IMR-90 (cell line): ENCODE measurements around the gene TTC28. TPM values are rescaled to one million over a fixed set of nuclear protein-coding genes. Genes with fewer than 3 reads are reported as not detected.

Experiments used
- ATAC-seq: fragments of 200-7000 bp; cut with Tn5 transposase; 2 replicates; pipeline ENCODE4 v1.9.1; 2020; ENCODE audit warnings: low read depth, mild to moderate bottlenecking, moderate library complexity
- BruUV-seq: library from RNA; stranded (reverse); fragments of 400-500 nt; replicated peaks from 2 replicates; lab custom pipeline; 2021; lab: Mats Ljungman, UMichigan
- CTCF ChIA-PET: fragments of 300-600 bp; formaldehyde crosslinking; extraction: SDS; loops from one replicate; lab custom pipeline; 2021; ENCODE audit warnings: antibody characterized with exemption; lab: Yijun Ruan, JAX
- POLR2A ChIA-PET: fragments of 300-600 bp; sonication (Branson Sonifier 250); formaldehyde crosslinking; loops from one replicate; lab custom pipeline; 2022; ENCODE audit warnings: antibody characterized with exemption; ENCODE audit not compliant: unreplicated experiment; lab: Charles Lee
- DNase-seq: peaks from one replicate; pipeline ENCODE4 v3.0.0; 2013
- H2AFZ ChIP-seq: replicated peaks from 2 replicates; pipeline ENCODE3; 2013; ENCODE audit warnings: low read length, mild to moderate bottlenecking; ENCODE audit not compliant: poor library complexity
- H2AK5ac ChIP-seq: 2 replicates; pipeline ENCODE4 v1.6.1; 2013; ENCODE audit warnings: low read depth, low read length, inconsistent platforms
- H2AK9ac ChIP-seq: replicated peaks from 2 replicates; pipeline ENCODE3; 2013; ENCODE audit warnings: mild to moderate bottlenecking, low read depth, low read length, moderate library complexity; ENCODE audit not compliant: poor library complexity
- H2BK120ac ChIP-seq: 2 replicates; pipeline ENCODE4 v1.6.1; 2013; ENCODE audit warnings: low read depth, low read length, inconsistent platforms
- H2BK15ac ChIP-seq: 3 replicates; pipeline ENCODE4 v1.6.1; 2013; ENCODE audit warnings: low read depth, low read length, inconsistent platforms
- H2BK20ac ChIP-seq: 2 replicates; pipeline ENCODE4 v1.6.1; 2013; ENCODE audit warnings: low read depth, mild to moderate bottlenecking, inconsistent platforms, low read length, moderate library complexity
- H2BK5ac ChIP-seq: 2 replicates; pipeline ENCODE4 v1.6.1; 2013; ENCODE audit warnings: mild to moderate bottlenecking, low read depth, low read length, inconsistent platforms; ENCODE audit not compliant: poor library complexity, severe bottlenecking
- H3K14ac ChIP-seq: replicated peaks from 2 replicates; pipeline ENCODE4 v1.6.1; 2013; ENCODE audit warnings: low read depth, low read length, inconsistent platforms
- H3K18ac ChIP-seq: 2 replicates; pipeline ENCODE4 v1.6.1; 2013; ENCODE audit warnings: low read depth, low read length, control low read depth
- H3K23ac ChIP-seq: 2 replicates; pipeline ENCODE4 v1.6.1; 2013; ENCODE audit warnings: low read depth, low read length, inconsistent platforms
- H3K27ac ChIP-seq: 2 replicates; pipeline ENCODE4 v1.5.1; 2013; ENCODE audit warnings: mild to moderate bottlenecking, control low read depth, low read length; ENCODE audit not compliant: insufficient read depth
- H3K27me3 ChIP-seq: 2 replicates; pipeline ENCODE4 v1.6.1; 2013; ENCODE audit warnings: low read length; ENCODE audit not compliant: control insufficient read depth, insufficient read depth
- H3K36me3 ChIP-seq: 2 replicates; pipeline ENCODE4 v1.6.1; 2013; ENCODE audit warnings: low read length, mixed read lengths; ENCODE audit not compliant: control insufficient read depth, insufficient read depth
- H3K4ac ChIP-seq: 2 replicates; pipeline ENCODE4 v1.6.1; 2013; ENCODE audit warnings: low read depth, low read length, inconsistent platforms
- H3K4me1 ChIP-seq: 2 replicates; pipeline ENCODE4 v1.6.1; 2013; ENCODE audit warnings: low read length, mixed read lengths; ENCODE audit not compliant: control insufficient read depth, insufficient read depth
- H3K4me2 ChIP-seq: 2 replicates; pipeline ENCODE4 v1.6.1; 2013; ENCODE audit warnings: low read depth, mild to moderate bottlenecking, control low read depth, low read length, moderate library complexity
- H3K4me3 ChIP-seq: 2 replicates; pipeline ENCODE4 v1.5.1; 2013; ENCODE audit warnings: low read depth, mild to moderate bottlenecking, control low read depth, low read length, moderate library complexity; ENCODE audit not compliant: insufficient read depth
- H3K56ac ChIP-seq: 2 replicates; pipeline ENCODE4 v1.6.1; 2013; ENCODE audit warnings: low read length, inconsistent platforms; ENCODE audit not compliant: insufficient read depth; ENCODE audit errors: extremely low read depth
- H3K79me1 ChIP-seq, 2 experiments: 2 replicates each; pipeline ENCODE4 v1.6.1; 2013; ENCODE audit warnings: low read length in 2 of 2, inconsistent platforms in 1 of 2, low read depth in 1 of 2
- H3K9ac ChIP-seq: 2 replicates; pipeline ENCODE4 v1.6.1; 2013; ENCODE audit warnings: low read depth, low read length, control low read depth
- H3K9me1 ChIP-seq: 2 replicates; pipeline ENCODE4 v1.6.1; 2013; ENCODE audit warnings: low read length, inconsistent platforms; ENCODE audit not compliant: insufficient read depth
- H3K9me3 ChIP-seq: 2 replicates; pipeline ENCODE4 v1.6.1; 2013; ENCODE audit warnings: low read length; ENCODE audit not compliant: control insufficient read depth, insufficient read depth
- H4K20me1 ChIP-seq: 2 replicates; pipeline ENCODE4 v1.6.1; 2013; ENCODE audit warnings: low read length, inconsistent platforms; ENCODE audit not compliant: insufficient read depth
- H4K5ac ChIP-seq: 2 replicates; pipeline ENCODE4 v1.6.1; 2013; ENCODE audit warnings: mild to moderate bottlenecking, low read depth, low read length, control low read depth
- H4K8ac ChIP-seq, 2 experiments: 2 replicates each; pipeline ENCODE4 v1.6.1; 2013; ENCODE audit warnings: low read depth in 2 of 2, low read length in 2 of 2, control low read depth in 1 of 2, inconsistent platforms in 1 of 2
- H4K91ac ChIP-seq: 2 replicates; pipeline ENCODE4 v1.6.1; 2013; ENCODE audit warnings: low read depth, low read length, inconsistent platforms; ENCODE audit not compliant: insufficient read depth
- BHLHE40 ChIP-seq: fragments of 150-350 bp; IDR thresholded peaks from 2 replicates; pipeline ENCODE4 v1.6.1; 2016; ENCODE audit warnings: mild to moderate bottlenecking, low read depth, low read length
- CHD1 ChIP-seq: IDR thresholded peaks from 2 replicates; pipeline ENCODE4 v1.6.1; 2012; ENCODE audit warnings: low read depth, low read length, improper control_type of control experiment
- FOS ChIP-seq: fragments of 150-350 bp; IDR thresholded peaks from 2 replicates; pipeline ENCODE4 v1.6.1; 2016; ENCODE audit warnings: low read depth, low read length
- NFE2L2 ChIP-seq: fragments of 150-350 bp; IDR thresholded peaks from 2 replicates; pipeline ENCODE4 v1.6.1; 2016; ENCODE audit warnings: low read depth, mild to moderate bottlenecking, low read length
- RAD21 ChIP-seq: IDR thresholded peaks from 2 replicates; pipeline ENCODE4 v1.6.1; 2012; ENCODE audit warnings: low read length, improper control_type of control experiment
- RCOR1 ChIP-seq: IDR thresholded peaks from 2 replicates; pipeline ENCODE4 v1.6.1; 2012; ENCODE audit warnings: mild to moderate bottlenecking, low read length, improper control_type of control experiment; ENCODE audit not compliant: insufficient replicate concordance
- SMC3 ChIP-seq: fragments of 150-350 bp; IDR thresholded peaks from 2 replicates; pipeline ENCODE4 v1.6.1; 2016; ENCODE audit warnings: low read depth, mild to moderate bottlenecking, antibody characterized with exemption, low read length, moderate library complexity
- WGBS, 2 experiments: methylation state at CpG; one replicate each; pipeline versions ENCODE4 v1.1.5 to v1.1.7; 2013; ENCODE audit warnings: missing lambda C conversion rate in 2 of 2; ENCODE audit not compliant: insufficient read length in 1 of 2; ENCODE audit errors: extremely low coverage in 2 of 2; 5-methylcytosine and 5-hydroxymethylcytosine counted together
- dilution Hi-C: fragments of 300-500 bp; cut with HindIII; formaldehyde crosslinking; loops from one replicate; pipeline ENCODE4 v1.14.3; 2018; ENCODE audit warnings: low sequenced_read_pairs; ENCODE audit not compliant: unreplicated experiment
- in situ Hi-C: fragments of 300-500 bp; cut with MboI; formaldehyde crosslinking; loops from 3 replicates; pipeline ENCODE4 v1.14.3; 2019; ENCODE audit warnings: low sequenced_read_pairs, inconsistent platforms, mixed read lengths
- intact Hi-C: fragments of 100-400 bp; cut with micrococcal nuclease; formaldehyde crosslinking; loops from 2 replicates; pipeline ENCODE4 v1.10.0; 2022
- polyA plus RNA-seq, 3 experiments: library from polyadenylated mRNA; depleted of rRNA; stranded (reverse); fragments of >200 nt; gene quantifications; 2 replicates each; pipeline ENCODE4 v1.2.3, GENCODE V29; 2012; ENCODE audit warnings: low replicate concordance in 1 of 3
- total RNA-seq: library from RNA; depleted of rRNA; stranded (reverse); fragments of >200 nt; gene quantifications from 2 replicates; pipeline ENCODE4 v1.2.3, GENCODE V29; 2012

TTC28 gene
- total and polyA plus RNA-seq, 2 of the 4 experiments (the other 2 are of a cell fraction), result 5.6 to 13.3 TPM

DNA sequence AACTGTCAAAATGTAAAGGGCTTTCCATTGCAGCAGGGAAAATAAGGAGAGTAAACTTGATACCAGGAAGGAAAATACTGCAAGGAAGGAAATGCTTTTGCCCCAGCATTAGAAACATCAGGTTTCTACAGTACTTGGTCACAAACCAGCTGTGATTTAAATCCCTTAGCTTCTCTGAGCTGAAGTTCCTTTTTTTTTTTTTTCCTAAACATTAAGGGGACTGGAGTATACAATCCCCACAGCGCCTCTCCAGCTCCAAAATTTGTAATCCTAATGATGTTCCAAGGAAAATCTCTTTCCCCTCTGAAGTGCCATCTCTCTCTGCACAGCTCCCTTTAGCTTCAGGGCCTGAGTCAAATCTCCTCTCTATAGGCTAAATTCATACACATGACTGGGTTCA, 540.1 kb downstream of the TTC28 start:
- Histone ChIP-seq H2AFZ (no peak overlapping the region), H3K4me2 (peak overlapping the region; percentile 51), H3K18ac (peak overlapping the region; percentile 77; the same call in 1 of the 2 replicates), H3K14ac (peak overlapping the region; percentile 72), H3K4ac (peak overlapping the region; percentile 91), H3K9me1 (peaks cover 9% of the 10 kb centered on the region), H4K20me1 (peaks cover 3% of the 10 kb centered on the region; the same call in 1 of the 2 replicates), H2BK15ac (peak overlapping the region; percentile 63; the same call in 2 of the 3 replicates), H3K23ac (no peak overlapping the region), H3K4me3 (no peak overlapping the region), H4K5ac (peak overlapping the region; percentile 47), H2BK20ac (peak overlapping the region; percentile 90), H3K4me1 (peaks cover 25% of the 10 kb centered on the region), H3K27ac (peak overlapping the region; percentile 65), H2BK5ac (peak overlapping the region; percentile 86), H3K9ac (peak overlapping the region; percentile 15; the same call in 1 of the 2 replicates), H3K79me1 (peaks cover 0 to 3% of the 10 kb centered on the region in 2 experiments; a peak in 2 of 4 replicates), H2AK5ac (peak overlapping the region; percentile 81; the same call in 1 of the 2 replicates), H2BK120ac (peak overlapping the region; percentile 83), H3K56ac (peak overlapping the region; percentile 46), H4K8ac (peak overlapping the region in 1 of 2 experiments; percentile 85; a peak in 3 of 4 replicates), H2AK9ac (no peak overlapping the region), H3K27me3 (no peaks in the 10 kb centered on the region), H3K36me3 (no peaks in the 10 kb centered on the region), H3K9me3 (no peaks in the 10 kb centered on the region; the same call in 1 of the 2 replicates), H4K91ac (peak overlapping the region; percentile 76)
- in situ Hi-C loops, result no loop called here
- ChIA-PET CTCF (interaction anchor here (0.5 to 0.6 kb wide), 3 partner anchors 15 to 302 kb away, joined by 3 to 4 read pairs (median 3); no protein-coding TSS in a partner anchor), POLR2A (no interaction called here)
- no peak for TF ChIP-seq NFE2L2
- TF ChIP-seq RCOR1, result no peak
- no peak for TF ChIP-seq CHD1
- no peak for TF ChIP-seq BHLHE40
- TF ChIP-seq SMC3, result no peak
- TF ChIP-seq RAD21, result no peak
- TF ChIP-seq FOS, result no peak
- ATAC-seq, result peak; percentile 14; the same call in 1 of the 2 replicates
- no CpG with 5 or more reads among the region's 1 CpG for WGBS, 2 experiments
- intact Hi-C loops, result no loop called here
- DNase-seq, result no peak
- BruUV-seq, result no TSS peak
- dilution Hi-C loops, result no loop called here
